Stimulated activated memory B cell treated with anti-CD40 and anti-IgM and Interleukin-4, amounts not matched to agents 10 μg/mL and 1 μg/mL and 100 μg/mL, for 72 hours (primary cell): ENCODE results near the gene RARA.
A peak's percentile ranks its signal among the peaks of the same experiment; 100 is the strongest.
"Not testable (repeated sequence)": the region's sequence is repeated elsewhere in the genome, so short reads cannot be mapped to it uniquely, and the experiment has no call there.

Experiments
- ATAC-seq: fragments of 150-1000 bp; cut with Tn5 transposase; 2 replicates; pipeline ENCODE4 v1.10.0; 2021
- H3K27ac Mint-ChIP-seq: one replicate; pipeline ENCODE4 v1.8.0; 2022; ENCODE audit warnings: mild to moderate bottlenecking, mixed read lengths
- H3K27me3 Mint-ChIP-seq: one replicate; pipeline ENCODE4 v1.8.0; 2022; ENCODE audit warnings: mixed read lengths
- H3K36me3 Mint-ChIP-seq: one replicate; pipeline ENCODE4 v1.8.0; 2022; ENCODE audit warnings: mixed read lengths
- H3K4me1 Mint-ChIP-seq: one replicate; pipeline ENCODE4 v1.8.0; 2022; ENCODE audit warnings: mixed read lengths
- H3K4me3 Mint-ChIP-seq: one replicate; pipeline ENCODE4 v1.8.0; 2022; ENCODE audit warnings: mild to moderate bottlenecking, moderate library complexity, mixed read lengths
- H3K9me3 Mint-ChIP-seq: one replicate; pipeline ENCODE4 v1.8.0; 2022; ENCODE audit warnings: mixed read lengths

The RARA gene

DNA sequence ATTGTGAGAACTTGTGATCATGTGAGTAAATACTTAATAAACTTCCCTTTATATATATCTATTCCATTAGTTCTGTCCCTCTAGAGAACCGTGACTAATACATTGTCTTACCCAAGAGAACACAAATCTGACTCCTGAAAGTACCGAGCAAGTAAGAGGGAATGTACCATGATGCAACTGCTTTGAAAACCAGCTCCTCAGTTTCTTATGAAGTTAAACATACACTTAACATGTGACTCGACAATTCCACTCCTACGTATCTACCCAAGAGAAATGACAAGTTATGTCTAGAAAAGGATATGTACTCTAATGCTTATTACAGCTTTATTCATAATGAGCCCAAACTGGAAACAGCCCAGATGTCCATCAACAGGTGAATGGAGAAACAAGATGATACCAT is 64.3 kb downstream of the RARA start:
- ATAC-seq, result no peak
- Mint-ChIP-seq H3K27ac (no peak overlapping the region), H3K4me3 (no peak overlapping the region), H3K27me3 (no peaks in the 10 kb centered on the region), H3K36me3 (no peaks in the 10 kb centered on the region), H3K9me3 (no peaks in the 10 kb centered on the region), H3K4me1 (peaks cover 14% of the 10 kb centered on the region)

DNA sequence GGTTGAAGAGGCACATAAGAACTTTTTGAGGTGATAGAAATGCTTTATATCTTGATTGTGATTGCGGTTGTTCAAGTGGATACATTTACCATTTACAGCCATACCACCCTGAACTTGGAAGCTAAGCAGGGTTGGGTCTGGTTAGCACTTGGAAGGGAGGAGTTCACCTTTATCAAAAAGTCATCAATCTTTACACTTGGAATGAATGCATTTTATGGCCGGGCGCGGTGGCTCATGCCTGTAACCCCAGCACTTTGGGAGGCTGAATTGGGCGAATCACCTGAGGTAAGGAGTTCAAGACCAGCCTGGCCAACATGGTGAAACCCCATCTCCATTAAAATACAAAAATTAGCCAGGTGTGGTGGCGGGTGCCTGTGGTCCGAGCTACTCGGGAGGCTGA is 65.0 kb downstream of the RARA start:
- Mint-ChIP-seq H3K27ac (no peak overlapping the region), H3K36me3 (no peaks in the 10 kb centered on the region), H3K27me3 (no peaks in the 10 kb centered on the region), H3K9me3 (no peaks in the 10 kb centered on the region), H3K4me3 (no peak overlapping the region), H3K4me1 (peaks cover 14% of the 10 kb centered on the region)
- ATAC-seq, result no peak

DNA sequence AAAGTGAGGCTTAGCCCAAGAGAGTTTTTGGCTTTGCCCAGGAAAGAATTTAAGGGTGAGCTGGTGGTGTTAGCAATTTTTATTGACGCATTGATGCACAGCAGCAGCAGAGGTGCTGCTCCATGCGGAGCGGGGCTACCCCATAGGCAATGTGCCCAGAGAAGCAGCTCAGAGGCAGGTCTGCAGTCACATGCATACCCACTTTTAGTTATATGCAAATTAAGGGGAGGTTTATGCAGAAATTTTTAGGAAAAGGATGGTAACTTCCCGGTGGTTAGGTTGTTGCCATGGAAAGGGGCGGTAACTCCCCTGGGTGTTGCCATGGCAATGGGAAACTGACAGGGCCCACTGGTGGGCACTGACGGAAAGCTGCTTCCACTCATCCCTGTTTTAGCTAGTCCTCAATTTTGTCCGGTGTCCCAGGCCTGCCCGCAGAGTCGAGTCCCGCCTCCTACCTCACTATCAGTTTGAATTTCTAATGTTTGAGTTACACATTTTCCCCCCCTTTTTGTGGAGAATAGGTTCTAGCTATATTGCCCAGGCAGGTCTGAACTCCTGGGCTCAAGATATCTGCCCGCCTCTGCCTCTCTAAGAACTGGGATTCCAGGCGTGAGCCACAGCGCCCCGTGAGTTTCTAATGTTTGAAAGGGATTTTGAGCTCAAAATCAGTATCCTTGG is 66.0 kb downstream of the RARA start:
- Mint-ChIP-seq H3K4me1 (peaks cover 14% of the 10 kb centered on the region), H3K9me3 (no peaks in the 10 kb centered on the region), H3K27me3 (no peaks in the 10 kb centered on the region), H3K36me3 (no peaks in the 10 kb centered on the region), H3K27ac (no peak overlapping the region), H3K4me3 (no peak overlapping the region)
- no peak for ATAC-seq

DNA sequence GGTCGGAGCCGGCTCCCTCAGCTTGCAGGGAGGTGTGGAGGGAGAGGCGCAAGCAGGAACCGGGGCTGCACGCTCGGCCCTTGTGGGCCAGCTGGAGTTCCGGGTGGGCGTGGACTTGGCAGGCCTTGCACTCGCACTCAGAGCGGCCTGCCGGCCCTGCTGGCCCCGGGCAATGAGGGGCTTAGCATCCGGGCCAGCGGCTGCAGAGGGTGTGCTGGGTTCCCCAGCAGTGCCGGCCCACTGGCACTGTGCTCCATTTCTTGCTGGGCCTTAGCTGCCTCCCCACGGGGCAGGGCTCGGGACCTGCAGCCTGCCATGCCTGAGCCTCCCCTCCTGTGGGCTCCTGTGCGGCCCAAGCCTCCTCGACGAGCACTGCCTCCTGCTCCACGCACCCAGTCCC is 66.8 kb downstream of the RARA start:
- H3K9me3 Mint-ChIP-seq, ATAC-seq, H3K36me3 Mint-ChIP-seq, H3K4me3 Mint-ChIP-seq, H3K27me3 Mint-ChIP-seq, H3K27ac Mint-ChIP-seq: not testable (repeated sequence)
- H3K4me1 Mint-ChIP-seq, result peaks cover 14% of the 10 kb centered on the region

DNA sequence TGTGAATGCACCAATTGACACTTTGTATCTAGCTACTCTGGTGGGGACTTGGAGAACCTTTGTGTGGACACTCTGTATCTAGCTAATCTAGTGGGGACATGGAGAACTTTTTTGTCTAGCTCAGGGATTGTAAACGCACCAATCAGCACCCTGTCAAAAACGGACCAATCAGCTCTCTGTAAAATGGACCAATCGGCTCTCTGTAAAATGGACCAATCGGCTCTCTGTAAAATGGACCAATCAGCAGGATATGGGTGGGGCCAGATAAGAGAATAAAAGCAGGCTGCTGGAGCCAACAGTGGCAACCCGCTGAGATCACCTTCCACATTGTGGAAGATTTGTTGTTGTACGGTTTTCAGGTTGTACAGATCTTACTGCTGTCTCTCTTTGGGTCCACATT is 67.6 kb downstream of the RARA start:
- not testable (repeated sequence) for ATAC-seq, H3K4me3 Mint-ChIP-seq, H3K27ac Mint-ChIP-seq, H3K36me3 Mint-ChIP-seq, H3K27me3 Mint-ChIP-seq, H3K9me3 Mint-ChIP-seq, H3K4me1 Mint-ChIP-seq

DNA sequence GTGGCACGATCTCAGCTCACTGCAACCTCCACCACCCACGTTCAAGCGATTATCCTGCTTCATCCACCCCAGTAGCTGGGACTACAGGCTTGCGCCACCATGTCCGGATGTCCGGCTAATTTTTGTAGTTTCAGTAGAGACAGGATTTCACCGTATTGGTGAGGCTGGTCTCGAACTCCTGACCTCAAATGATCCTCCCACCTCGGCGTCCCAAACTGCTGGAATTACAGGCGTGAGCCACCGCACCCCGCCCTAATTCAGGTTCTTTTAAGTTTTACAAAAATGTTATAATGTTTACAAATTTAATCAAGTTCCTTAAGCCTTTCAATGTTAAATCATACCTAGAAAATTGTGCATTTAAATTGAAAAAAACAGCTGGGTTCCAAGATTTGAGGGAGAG is 68.9 kb downstream of the RARA start:
- Mint-ChIP-seq H3K27ac (no peak overlapping the region), H3K4me1 (no peaks in the 10 kb centered on the region), H3K27me3 (no peaks in the 10 kb centered on the region), H3K36me3 (no peaks in the 10 kb centered on the region), H3K4me3 (no peak overlapping the region), H3K9me3 (no peaks in the 10 kb centered on the region)
- ATAC-seq, result no peak

DNA sequence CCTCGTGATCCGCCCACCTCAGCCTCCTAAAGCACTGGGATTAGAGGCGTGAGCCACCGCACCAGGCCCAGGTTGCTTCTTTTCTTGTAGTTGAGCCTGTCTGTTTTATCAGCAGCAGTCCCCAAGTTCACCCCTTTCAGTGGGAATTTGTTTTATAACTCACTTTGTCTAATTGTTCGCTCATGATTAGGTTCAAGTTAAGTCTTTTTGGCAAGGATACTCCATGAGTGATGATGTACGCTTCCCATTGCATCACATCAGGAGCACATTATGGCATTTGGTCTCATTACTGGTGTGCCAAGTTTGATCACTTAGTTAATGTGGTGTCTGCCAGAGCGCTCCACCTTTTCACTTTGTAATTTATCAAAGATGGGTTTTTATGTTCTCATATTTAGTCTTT is 70.0 kb downstream of the RARA start:
- no peaks in the 10 kb centered on the region for H3K4me1 Mint-ChIP-seq
- no peaks in the 10 kb centered on the region for H3K9me3 Mint-ChIP-seq
- H3K4me3 Mint-ChIP-seq, result no peak overlapping the region
- H3K27ac Mint-ChIP-seq, result no peak overlapping the region
- H3K36me3 Mint-ChIP-seq, result no peaks in the 10 kb centered on the region
- no peaks in the 10 kb centered on the region for H3K27me3 Mint-ChIP-seq
- no peak for ATAC-seq

DNA sequence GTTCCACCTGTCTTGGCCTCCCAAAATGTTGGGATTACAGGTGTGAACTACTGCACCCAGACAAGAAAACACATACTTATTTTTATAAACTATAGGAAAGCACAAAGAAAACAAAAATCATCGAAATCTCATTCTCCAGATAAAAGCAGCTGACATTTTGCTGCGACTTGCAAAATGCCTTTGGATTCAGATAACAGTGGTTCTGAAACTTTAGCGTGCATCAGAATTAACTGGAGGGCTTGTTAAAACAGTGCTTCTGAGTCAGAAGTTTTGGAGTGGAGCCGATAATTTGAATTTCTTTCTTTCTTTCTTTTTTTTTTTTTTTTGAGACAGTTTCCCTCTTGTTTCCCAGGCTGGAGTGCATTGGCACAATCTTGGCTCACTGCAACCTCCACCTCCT is 73.3 kb downstream of the RARA start:
- H3K36me3 Mint-ChIP-seq, result no peaks in the 10 kb centered on the region
- H3K27me3 Mint-ChIP-seq, result no peaks in the 10 kb centered on the region
- no peak overlapping the region for H3K27ac Mint-ChIP-seq
- no peaks in the 10 kb centered on the region for H3K9me3 Mint-ChIP-seq
- no peaks in the 10 kb centered on the region for H3K4me1 Mint-ChIP-seq
- no peak for ATAC-seq
- no peak overlapping the region for H3K4me3 Mint-ChIP-seq

DNA sequence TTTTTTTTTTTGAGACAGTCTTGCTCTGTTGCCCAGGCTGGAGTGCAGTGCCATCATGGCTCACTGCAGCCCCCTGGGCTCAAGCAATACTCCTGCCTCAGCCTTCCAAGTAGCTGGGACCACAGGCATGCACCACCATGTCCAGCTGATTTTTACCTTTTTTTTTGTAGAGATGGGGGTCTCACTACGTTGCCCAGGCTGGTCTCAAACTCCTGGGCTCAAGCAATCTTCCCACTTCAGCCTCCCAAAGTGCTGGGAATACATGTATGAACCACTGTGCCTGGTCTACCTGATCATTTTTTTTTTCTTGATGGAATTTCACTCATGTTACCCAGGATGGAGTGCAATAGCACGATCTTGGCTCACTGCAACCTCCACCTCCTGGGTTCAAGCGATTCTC is 77.6 kb downstream of the RARA start:
- H3K27ac Mint-ChIP-seq, H3K36me3 Mint-ChIP-seq, H3K4me3 Mint-ChIP-seq, H3K9me3 Mint-ChIP-seq, H3K4me1 Mint-ChIP-seq, H3K27me3 Mint-ChIP-seq, ATAC-seq: not testable (repeated sequence)

DNA sequence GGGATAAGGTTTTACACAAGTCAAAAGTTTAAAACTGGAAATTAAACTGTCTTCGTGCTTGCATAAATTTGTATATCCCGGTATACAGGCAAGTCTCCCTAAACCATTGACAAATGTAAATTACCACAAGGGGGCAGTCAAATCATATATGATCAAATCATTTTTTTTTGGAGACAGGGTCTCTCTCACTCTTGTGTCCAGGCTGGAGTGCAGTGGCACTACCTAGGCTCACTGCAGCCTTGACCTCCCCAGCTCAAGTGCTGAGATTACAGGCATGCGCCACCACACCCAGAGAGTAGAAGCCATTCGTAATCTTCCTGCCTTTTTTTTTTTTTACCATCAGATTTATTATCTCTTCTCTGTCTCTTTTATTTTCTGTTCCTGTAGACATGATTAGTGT is 90.2 kb downstream of the RARA start:
- no peaks in the 10 kb centered on the region for H3K36me3 Mint-ChIP-seq
- no peaks in the 10 kb centered on the region for H3K9me3 Mint-ChIP-seq
- H3K27ac Mint-ChIP-seq, result no peak overlapping the region
- no peak for ATAC-seq
- H3K4me1 Mint-ChIP-seq, result peaks cover 15% of the 10 kb centered on the region
- H3K27me3 Mint-ChIP-seq, result no peaks in the 10 kb centered on the region
- H3K4me3 Mint-ChIP-seq, result no peak overlapping the region

DNA sequence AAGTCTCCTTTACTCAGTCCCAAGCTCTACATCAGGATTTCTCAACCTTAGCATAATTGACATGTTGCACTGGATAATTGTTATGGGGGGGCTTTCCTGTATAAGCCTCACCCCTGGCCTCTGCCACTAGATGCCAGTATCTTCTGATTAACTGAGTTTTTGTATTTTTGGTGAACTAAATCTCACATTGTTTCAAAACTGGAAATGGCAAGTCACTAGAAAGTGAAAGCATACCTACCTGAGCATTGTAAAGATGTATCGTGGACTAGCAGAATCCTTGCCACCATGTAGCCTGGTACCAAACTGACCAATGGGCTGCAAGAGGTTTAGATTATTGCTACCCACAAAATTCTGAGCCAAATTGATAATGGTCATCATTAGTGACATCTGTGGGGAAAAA is 93.7 kb downstream of the RARA start:
- Mint-ChIP-seq H3K9me3 (no peaks in the 10 kb centered on the region), H3K4me3 (no peak overlapping the region)
- ATAC-seq, result no peak

DNA sequence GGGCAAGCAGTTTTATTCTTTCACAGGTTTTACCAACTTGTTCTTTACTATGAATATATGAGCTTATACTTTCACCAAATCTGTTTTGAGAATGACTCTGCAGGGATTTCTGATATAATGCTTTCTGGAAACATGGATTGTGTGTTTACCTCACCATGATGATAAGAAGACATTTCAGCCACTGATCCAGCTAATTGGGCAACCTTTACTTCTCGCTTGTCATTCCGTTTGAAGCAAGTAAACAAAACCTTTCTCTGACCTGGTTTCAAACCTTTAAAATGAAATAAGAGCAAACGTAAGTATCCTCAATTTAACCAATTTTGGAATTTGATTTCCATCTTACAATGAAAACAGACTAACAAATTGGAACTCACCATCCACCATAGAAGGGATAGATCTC is 95.0 kb downstream of the RARA start:
- no peaks in the 10 kb centered on the region for H3K27me3 Mint-ChIP-seq
- no peaks in the 10 kb centered on the region for H3K9me3 Mint-ChIP-seq
- no peak overlapping the region for H3K4me3 Mint-ChIP-seq
- H3K36me3 Mint-ChIP-seq, result no peaks in the 10 kb centered on the region
- ATAC-seq, result no peak
- H3K4me1 Mint-ChIP-seq, result peaks cover 14% of the 10 kb centered on the region
- no peak overlapping the region for H3K27ac Mint-ChIP-seq

More for the DNA sequence above, 93.7 kb downstream of the RARA start:
- Mint-ChIP-seq H3K27ac (peak overlapping the region; percentile 24), H3K27me3 (no peaks in the 10 kb centered on the region), H3K36me3 (no peaks in the 10 kb centered on the region), H3K4me1 (peaks cover 15% of the 10 kb centered on the region)
